Tibial nerve (tissue), 3 donors: ENCODE measurements around the gene LHFPL3.

Experiments used
- POLR2A ChIP-seq, 2 donors: fragments of 450-650 bp; IDR thresholded peaks; one replicate each; pipeline ENCODE4 v1.6.1; 2017; ENCODE audit warnings: antibody characterized with exemption in 2 of 2, mild to moderate bottlenecking in 2 of 2, moderate library complexity in 2 of 2
- TF ChIP-seq, protein P1 (sequence below), 5 experiments: fragments of 200-600 bp in 3 of 5; fragments of 450-650 bp in 2 of 5; sonication (generic) in 3 of 5; IDR thresholded peaks; one replicate each; pipeline ENCODE4 v1.5.1; 2016 to 2019; ENCODE audit warnings: antibody characterized with exemption in 5 of 5, mild to moderate bottlenecking in 3 of 5, moderate library complexity in 2 of 5

DNA sequence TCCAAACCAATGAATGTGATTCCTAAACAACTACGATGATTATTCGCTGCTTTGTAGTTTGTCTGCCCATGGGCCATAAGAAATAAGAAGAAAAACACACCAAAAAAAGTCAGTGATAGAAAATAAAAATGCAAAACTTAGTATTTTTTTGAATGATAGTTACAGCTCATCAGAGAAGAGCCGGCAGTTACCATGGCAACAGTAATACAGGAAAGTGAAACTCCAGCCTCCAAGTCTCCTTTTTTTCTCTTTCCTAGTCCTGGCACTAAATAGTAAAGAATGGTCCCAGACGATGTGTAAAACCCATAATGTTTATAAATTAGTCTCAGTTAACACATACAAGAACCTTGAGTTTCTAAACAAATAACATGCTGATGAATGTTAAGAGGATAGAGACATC is 21.6 kb upstream of the LHFPL3 start:
- TF ChIP-seq POLR2A (IDR thresholded peaks at IDR 0.05) = no peak
- TF ChIP-seq, protein P1, sequence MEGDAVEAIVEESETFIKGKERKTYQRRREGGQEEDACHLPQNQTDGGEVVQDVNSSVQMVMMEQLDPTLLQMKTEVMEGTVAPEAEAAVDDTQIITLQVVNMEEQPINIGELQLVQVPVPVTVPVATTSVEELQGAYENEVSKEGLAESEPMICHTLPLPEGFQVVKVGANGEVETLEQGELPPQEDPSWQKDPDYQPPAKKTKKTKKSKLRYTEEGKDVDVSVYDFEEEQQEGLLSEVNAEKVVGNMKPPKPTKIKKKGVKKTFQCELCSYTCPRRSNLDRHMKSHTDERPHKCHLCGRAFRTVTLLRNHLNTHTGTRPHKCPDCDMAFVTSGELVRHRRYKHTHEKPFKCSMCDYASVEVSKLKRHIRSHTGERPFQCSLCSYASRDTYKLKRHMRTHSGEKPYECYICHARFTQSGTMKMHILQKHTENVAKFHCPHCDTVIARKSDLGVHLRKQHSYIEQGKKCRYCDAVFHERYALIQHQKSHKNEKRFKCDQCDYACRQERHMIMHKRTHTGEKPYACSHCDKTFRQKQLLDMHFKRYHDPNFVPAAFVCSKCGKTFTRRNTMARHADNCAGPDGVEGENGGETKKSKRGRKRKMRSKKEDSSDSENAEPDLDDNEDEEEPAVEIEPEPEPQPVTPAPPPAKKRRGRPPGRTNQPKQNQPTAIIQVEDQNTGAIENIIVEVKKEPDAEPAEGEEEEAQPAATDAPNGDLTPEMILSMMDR (IDR thresholded peaks at IDR 0.05) = no peak
